Calu3 (cell line): Measurements from ENCODE around the gene KRTAP10-1. TPM values are rescaled to one million over a fixed set of nuclear protein-coding genes. Genes with fewer than 3 reads are reported as not detected.

ENCODE experiments used
- BruUV-seq: library from RNA; stranded (reverse); fragments of 400-500 nt; replicated peaks from 2 replicates; lab custom pipeline; 2021; lab: Mats Ljungman, UMichigan
- CTCF ChIA-PET: fragments of 300-600 bp; sonication (Branson Sonifier 250); formaldehyde crosslinking; loops from one replicate; lab custom pipeline; 2022; ENCODE audit warnings: antibody characterized with exemption; lab: Charles Lee
- DNase-seq: peaks from one replicate; pipeline ENCODE4 v3.0.0; 2022
- H3K27ac Mint-ChIP-seq: one replicate; pipeline ENCODE4 v1.8.0; 2022; ENCODE audit warnings: mixed read lengths; ENCODE audit not compliant: unreplicated experiment
- H3K27me3 Mint-ChIP-seq: one replicate; pipeline ENCODE4 v1.8.0; 2022; ENCODE audit warnings: mixed read lengths; ENCODE audit not compliant: unreplicated experiment
- H3K36me3 Mint-ChIP-seq: one replicate; pipeline ENCODE4 v1.8.0; 2022; ENCODE audit warnings: mild to moderate bottlenecking, moderate library complexity, mixed read lengths; ENCODE audit not compliant: insufficient read depth, unreplicated experiment
- H3K4me1 Mint-ChIP-seq: one replicate; pipeline ENCODE4 v1.8.0; 2022; ENCODE audit warnings: mild to moderate bottlenecking, low read depth, mixed read lengths; ENCODE audit not compliant: unreplicated experiment
- H3K4me3 Mint-ChIP-seq: one replicate; pipeline ENCODE4 v1.8.0; 2022; ENCODE audit warnings: mild to moderate bottlenecking, low read depth, moderate library complexity, mixed read lengths; ENCODE audit not compliant: unreplicated experiment
- H3K9me3 Mint-ChIP-seq: one replicate; pipeline ENCODE4 v1.8.0; 2022; ENCODE audit warnings: low read depth, mixed read lengths; ENCODE audit not compliant: unreplicated experiment
- CTCF ChIP-seq: fragments of 200-600 bp; IDR thresholded peaks from one replicate; pipeline ENCODE4 v1.8.0; 2022; ENCODE audit warnings: antibody characterized with exemption; ENCODE audit not compliant: unreplicated experiment
- intact Hi-C: fragments of 100-400 bp; cut with micrococcal nuclease; formaldehyde crosslinking; loops from one replicate; pipeline ENCODE4 v1.10.0; 2022; ENCODE audit not compliant: unreplicated experiment
- total RNA-seq: library from RNA; stranded (reverse); gene quantifications from 2 replicates; pipeline ENCODE4 v1.2.3, GENCODE V29; 2022

KRTAP10-1 gene
- total RNA-seq, 1 experiment from 2014 or later: not detected

GRCh38 chr21:44521928-44522752 lies 17.9 kb downstream of the KRTAP10-1 start:
- no peaks in the 10 kb centered on the region for H3K4me1 Mint-ChIP-seq
- intact Hi-C loops: no loop called here
- no peaks in the 10 kb centered on the region for H3K36me3 Mint-ChIP-seq
- no TSS peak for BruUV-seq
- no peak for DNase-seq
- CTCF ChIA-PET: no interaction called here
- H3K9me3 Mint-ChIP-seq: peaks cover 3% of the 10 kb centered on the region
- H3K27ac Mint-ChIP-seq: no peak overlapping the region
- H3K4me3 Mint-ChIP-seq: no peak overlapping the region
- TF ChIP-seq CTCF: no peak
- H3K27me3 Mint-ChIP-seq: peaks cover 13% of the 10 kb centered on the region

- peaks cover 3% of the 10 kb centered on the region for H3K9me3 Mint-ChIP-seq
- H3K27ac Mint-ChIP-seq: no peak overlapping the region
- intact Hi-C loops: no loop called here
- no TSS peak for BruUV-seq
- TF ChIP-seq CTCF: no peak
- H3K4me1 Mint-ChIP-seq: no peaks in the 10 kb centered on the region
- H3K4me3 Mint-ChIP-seq: no peak overlapping the region
- no peak for DNase-seq
- H3K36me3 Mint-ChIP-seq: no peaks in the 10 kb centered on the region
- CTCF ChIA-PET: no interaction called here
- H3K27me3 Mint-ChIP-seq: peaks cover 20% of the 10 kb centered on the region
Observed at GRCh38 chr21:44521301-44521927, 18.6 kb downstream of the KRTAP10-1 start.

- Mint-ChIP-seq H3K4me1 (no peaks in the 10 kb centered on the region), H3K4me3 (no peak overlapping the region), H3K9me3 (peaks cover 3% of the 10 kb centered on the region), H3K27me3 (peaks cover 23% of the 10 kb centered on the region), H3K27ac (no peak overlapping the region), H3K36me3 (no peaks in the 10 kb centered on the region)
- no peak for DNase-seq
- no peak for TF ChIP-seq CTCF
- intact Hi-C loops: no loop called here
- CTCF ChIA-PET: no interaction called here
- BruUV-seq: no TSS peak
Observed at GRCh38 chr21:44520326-44521300, 19.4 kb downstream of the KRTAP10-1 start.
